Activated CD4-positive, alpha-beta T cell treated with anti-CD3 and anti-CD28 coated beads, Interleukin-2, Interleukin-4, amounts not matched to agents 100 ng/mL and 50 ng/mL, durations not matched to agents 16 hours and 8 hours (primary cell): ENCODE measurements around the gene ZNF556.

Source experiments
- DNase-seq: peaks from one replicate; pipeline ENCODE4 v3.0.0-alpha.2; 2020; ENCODE audit warnings: low spot score

Gene ZNF556

GRCh38 chr19:2905918-2906519, 38.9 kb downstream of the ZNF556 start:
- no peak for DNase-seq

- DNase-seq: no peak
Measured at GRCh38 chr19:2906631-2907195, 39.6 kb downstream of the ZNF556 start.

- DNase-seq: no peak
Measured at GRCh38 chr19:2912306-2912705, 45.2 kb downstream of the ZNF556 start.

GRCh38 chr19:2917275-2918184, 50.4 kb downstream of the ZNF556 start:
- no peak for DNase-seq

- DNase-seq: no peak
Measured at GRCh38 chr19:2922987-2923386, 55.9 kb downstream of the ZNF556 start.

GRCh38 chr19:2923510-2923909, 56.4 kb downstream of the ZNF556 start:
- DNase-seq: no peak

GRCh38 chr19:2926341-2927031, 59.4 kb downstream of the ZNF556 start:
- DNase-seq: no peak

GRCh38 chr19:2927032-2927430, 59.9 kb downstream of the ZNF556 start:
- no peak for DNase-seq
